Measurements from ENCODE around the gene CALHM5.
"Not testable (repeated sequence)": the region's sequence is repeated elsewhere in the genome, so short reads cannot be mapped to it uniquely, and the experiment has no call there.

DNA sequence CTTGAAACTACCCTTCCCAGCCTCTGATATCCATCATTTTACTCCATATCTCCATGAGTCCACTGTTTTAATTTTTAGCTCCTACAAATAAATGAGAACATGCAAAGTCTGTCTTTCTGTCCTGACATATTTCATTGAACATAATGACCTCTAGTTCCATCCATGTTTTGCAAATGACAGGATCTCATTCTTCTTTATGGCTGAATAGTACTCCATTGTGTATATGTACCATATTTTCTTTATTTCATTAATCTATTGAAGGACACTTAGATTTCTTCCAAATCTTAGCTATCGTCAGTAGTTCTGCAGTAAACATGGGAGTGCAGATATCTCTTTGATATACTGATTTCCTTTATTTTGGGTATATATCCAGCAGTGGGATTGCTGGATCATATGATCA lies 16.3 kb upstream of the CALHM5 start:
- not testable (repeated sequence) for TF ChIP-seq EZH2 (IDR thresholded peaks at IDR 0.05; ENCODE audit: borderline replicate concordance, low read length)
- TF ChIP-seq, protein P1, sequence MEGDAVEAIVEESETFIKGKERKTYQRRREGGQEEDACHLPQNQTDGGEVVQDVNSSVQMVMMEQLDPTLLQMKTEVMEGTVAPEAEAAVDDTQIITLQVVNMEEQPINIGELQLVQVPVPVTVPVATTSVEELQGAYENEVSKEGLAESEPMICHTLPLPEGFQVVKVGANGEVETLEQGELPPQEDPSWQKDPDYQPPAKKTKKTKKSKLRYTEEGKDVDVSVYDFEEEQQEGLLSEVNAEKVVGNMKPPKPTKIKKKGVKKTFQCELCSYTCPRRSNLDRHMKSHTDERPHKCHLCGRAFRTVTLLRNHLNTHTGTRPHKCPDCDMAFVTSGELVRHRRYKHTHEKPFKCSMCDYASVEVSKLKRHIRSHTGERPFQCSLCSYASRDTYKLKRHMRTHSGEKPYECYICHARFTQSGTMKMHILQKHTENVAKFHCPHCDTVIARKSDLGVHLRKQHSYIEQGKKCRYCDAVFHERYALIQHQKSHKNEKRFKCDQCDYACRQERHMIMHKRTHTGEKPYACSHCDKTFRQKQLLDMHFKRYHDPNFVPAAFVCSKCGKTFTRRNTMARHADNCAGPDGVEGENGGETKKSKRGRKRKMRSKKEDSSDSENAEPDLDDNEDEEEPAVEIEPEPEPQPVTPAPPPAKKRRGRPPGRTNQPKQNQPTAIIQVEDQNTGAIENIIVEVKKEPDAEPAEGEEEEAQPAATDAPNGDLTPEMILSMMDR (conservative IDR thresholded peaks at IDR 0.05 in 1 of 2, IDR thresholded peaks at IDR 0.05 in 1 of 2; ENCODE audit: extremely low read depth in 1 of 2, insufficient read depth in 1 of 2, low read depth in 1 of 2, low read length in 2 of 2): not testable (repeated sequence)

All from mammary epithelial cell (primary cell).